ENCODE data around the gene SYT2. TPM values are rescaled to one million over a fixed set of nuclear protein-coding genes. Genes with fewer than 3 reads are reported as not detected.
"Not testable (repeated sequence)": the region's sequence is repeated elsewhere in the genome, so short reads cannot be mapped to it uniquely, and the experiment has no call there.

Gene SYT2
- total and polyA plus RNA-seq, 3 donors from 2014 or later = 2.0 to 7.2 (median 2.1) TPM

DNA sequence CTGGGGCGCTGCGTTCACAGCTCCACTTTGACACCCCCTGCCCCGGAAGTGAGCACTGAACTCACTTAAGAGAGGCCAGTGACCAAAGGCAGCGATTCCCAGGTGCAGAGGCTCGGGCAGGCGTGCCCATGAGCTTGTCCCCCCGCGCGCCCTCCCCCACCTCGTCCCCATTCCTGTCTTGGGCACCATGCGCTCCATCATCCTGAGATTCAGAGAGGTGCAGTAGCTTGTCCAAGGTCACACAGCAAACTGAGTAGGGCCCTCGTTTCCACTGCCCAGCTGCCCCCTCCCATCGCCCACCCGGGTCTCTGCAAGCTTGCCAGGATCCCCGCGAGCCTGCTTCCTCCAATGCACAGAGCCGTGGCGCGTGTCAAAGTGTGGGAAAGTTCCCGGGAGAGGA lies 68.0 kb downstream of the SYT2 start:
- TF ChIP-seq POLR2A (IDR thresholded peaks at IDR 0.05) = no peak
- TF ChIP-seq, protein P1, sequence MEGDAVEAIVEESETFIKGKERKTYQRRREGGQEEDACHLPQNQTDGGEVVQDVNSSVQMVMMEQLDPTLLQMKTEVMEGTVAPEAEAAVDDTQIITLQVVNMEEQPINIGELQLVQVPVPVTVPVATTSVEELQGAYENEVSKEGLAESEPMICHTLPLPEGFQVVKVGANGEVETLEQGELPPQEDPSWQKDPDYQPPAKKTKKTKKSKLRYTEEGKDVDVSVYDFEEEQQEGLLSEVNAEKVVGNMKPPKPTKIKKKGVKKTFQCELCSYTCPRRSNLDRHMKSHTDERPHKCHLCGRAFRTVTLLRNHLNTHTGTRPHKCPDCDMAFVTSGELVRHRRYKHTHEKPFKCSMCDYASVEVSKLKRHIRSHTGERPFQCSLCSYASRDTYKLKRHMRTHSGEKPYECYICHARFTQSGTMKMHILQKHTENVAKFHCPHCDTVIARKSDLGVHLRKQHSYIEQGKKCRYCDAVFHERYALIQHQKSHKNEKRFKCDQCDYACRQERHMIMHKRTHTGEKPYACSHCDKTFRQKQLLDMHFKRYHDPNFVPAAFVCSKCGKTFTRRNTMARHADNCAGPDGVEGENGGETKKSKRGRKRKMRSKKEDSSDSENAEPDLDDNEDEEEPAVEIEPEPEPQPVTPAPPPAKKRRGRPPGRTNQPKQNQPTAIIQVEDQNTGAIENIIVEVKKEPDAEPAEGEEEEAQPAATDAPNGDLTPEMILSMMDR (IDR thresholded peaks at IDR 0.05) = no peak
- H3K4me1 ChIP-seq = peaks cover 21% of the 10 kb centered on the region
- H3K9me3 ChIP-seq = no peaks in the 10 kb centered on the region
- intact Hi-C loops (cut with DNase I; ENCODE audit: low total_unique reads) = no loop called here
- H3K27me3 ChIP-seq = no peaks in the 10 kb centered on the region
- no peak for DNase-seq
- H3K27ac ChIP-seq = no peak overlapping the region
- WGBS, 2 donors = 38 to 58% methylated on average over 9 to 20 of the region's 20 CpGs
- peak overlapping the region in 1 of 2 donors; percentile 48 for H3K4me3 ChIP-seq
- H3K36me3 ChIP-seq (ENCODE audit: low read depth, missing control alignments) = no peaks in the 10 kb centered on the region

DNA sequence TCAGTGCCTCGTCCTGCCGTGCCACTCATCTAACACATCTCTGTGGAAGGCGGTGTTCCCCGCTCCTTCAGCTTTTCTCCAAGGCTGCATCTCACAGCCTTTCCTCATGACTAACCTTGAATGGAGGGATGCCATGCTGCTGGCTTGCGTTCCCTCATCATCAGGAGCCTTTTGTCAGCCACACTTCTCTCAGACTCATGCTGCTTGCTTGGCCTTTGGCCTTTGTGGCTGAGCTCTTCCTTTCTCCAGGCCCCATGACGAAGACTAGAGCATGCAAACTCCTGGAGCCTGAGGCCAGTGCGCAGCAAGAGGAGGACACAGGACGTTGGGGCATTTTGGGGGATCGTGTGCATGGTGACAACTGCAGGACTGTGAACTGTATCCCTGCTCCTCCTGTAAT lies 70.8 kb downstream of the SYT2 start:
- H3K9me3 ChIP-seq = no peaks in the 10 kb centered on the region
- DNase-seq = no peak
- intact Hi-C loops (cut with DNase I; ENCODE audit: low total_unique reads) = no loop called here
- no peaks in the 10 kb centered on the region for H3K27me3 ChIP-seq
- H3K4me1 ChIP-seq = peaks cover 19% of the 10 kb centered on the region
- H3K4me3 ChIP-seq = no peak overlapping the region
- TF ChIP-seq, protein P1 (IDR thresholded peaks at IDR 0.05) = no peak
- no peak for TF ChIP-seq POLR2A (IDR thresholded peaks at IDR 0.05)
- no peak overlapping the region for H3K27ac ChIP-seq
- no peaks in the 10 kb centered on the region for H3K36me3 ChIP-seq (ENCODE audit: low read depth, missing control alignments)
- WGBS, 2 donors = 85 to 91% methylated on average over 9 of the region's 9 CpGs

DNA sequence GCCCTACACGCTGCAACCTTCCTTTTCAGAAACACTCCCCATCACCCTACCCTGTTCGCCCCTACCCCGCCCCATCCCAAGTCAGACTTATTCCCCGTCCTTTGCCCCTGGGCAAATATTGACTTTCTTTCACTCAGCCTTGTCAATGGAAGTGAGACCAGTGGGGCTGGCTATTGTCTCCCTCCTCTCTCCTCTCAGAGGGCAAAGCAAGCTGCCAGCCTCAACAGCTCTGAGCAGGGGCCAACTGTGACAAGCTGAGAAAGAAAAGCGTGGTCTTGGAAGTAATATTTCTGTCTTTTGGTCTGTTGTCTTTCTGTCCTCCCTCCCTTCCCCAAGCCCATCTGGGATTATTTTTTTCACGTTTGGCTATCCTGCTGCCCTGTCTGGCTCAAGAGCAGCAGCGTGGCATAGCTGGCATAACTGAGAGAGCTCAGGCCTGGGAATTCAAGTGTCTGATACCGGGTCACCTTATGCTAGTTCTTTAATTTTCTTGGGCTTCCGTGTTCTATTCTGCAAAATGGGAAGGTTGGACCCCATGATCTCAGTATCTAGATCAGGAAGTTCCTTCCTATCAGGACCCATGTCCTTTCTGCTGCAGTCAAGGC lies 71.5 kb downstream of the SYT2 start:
- H3K9me3 ChIP-seq; intact Hi-C loops (cut with DNase I; ENCODE audit: low total_unique reads); H3K36me3 ChIP-seq (ENCODE audit: low read depth, missing control alignments); H3K27me3 ChIP-seq; H3K4me3 ChIP-seq; H3K27ac ChIP-seq; DNase-seq: not testable (repeated sequence)
- peaks cover 12% of the 10 kb centered on the region for H3K4me1 ChIP-seq
- WGBS, 2 donors = 80 to 86% methylated on average over 9 of the region's 9 CpGs

DNA sequence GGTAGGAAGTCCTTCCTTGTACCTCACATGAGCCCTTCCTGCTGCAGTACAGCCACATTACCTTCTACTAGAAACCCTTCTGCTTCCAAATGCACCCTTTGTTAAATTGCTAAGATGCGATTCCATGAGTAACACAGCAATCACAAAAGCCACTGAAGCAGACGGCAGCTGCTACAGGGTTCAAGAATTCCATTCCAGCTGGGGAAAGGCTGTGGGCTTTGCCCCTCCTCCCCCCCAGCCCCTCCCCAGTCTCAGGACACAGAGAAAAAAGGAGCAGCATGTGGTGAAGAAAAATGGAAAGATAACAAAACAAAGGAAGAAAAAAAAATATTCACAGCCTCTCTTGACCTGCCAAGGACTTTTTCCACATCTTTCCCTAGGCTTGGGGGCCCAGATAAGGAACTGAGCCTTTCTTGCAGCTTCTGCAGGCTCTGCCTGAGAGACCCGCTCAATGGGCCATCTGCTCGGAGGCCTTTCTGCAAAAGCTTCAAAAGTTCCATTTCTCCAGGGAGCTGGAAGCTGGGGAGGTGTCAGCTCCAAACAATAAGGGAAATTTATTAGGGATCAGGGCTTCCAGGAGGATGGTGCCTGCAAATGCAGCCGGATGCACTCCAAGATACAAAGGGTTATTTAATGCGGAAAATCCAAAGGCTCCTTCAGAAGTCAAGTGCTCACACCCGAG lies 72.1 kb downstream of the SYT2 start:
- Histone ChIP-seq H3K27me3 (no peaks in the 10 kb centered on the region), H3K4me3 (no peak overlapping the region), H3K4me1 (peaks cover 6% of the 10 kb centered on the region), H3K27ac (no peak overlapping the region), H3K9me3 (no peaks in the 10 kb centered on the region), H3K36me3 (ENCODE audit: low read depth, missing control alignments) (no peaks in the 10 kb centered on the region)
- intact Hi-C loops (cut with DNase I; ENCODE audit: low total_unique reads) = no loop called here
- no peak for TF ChIP-seq POLR2A (IDR thresholded peaks at IDR 0.05)
- TF ChIP-seq, protein P1 (IDR thresholded peaks at IDR 0.05) = no peak
- no peak for DNase-seq
- 71 to 84% methylated on average over 7 of the region's 7 CpGs for WGBS, 2 donors

DNA sequence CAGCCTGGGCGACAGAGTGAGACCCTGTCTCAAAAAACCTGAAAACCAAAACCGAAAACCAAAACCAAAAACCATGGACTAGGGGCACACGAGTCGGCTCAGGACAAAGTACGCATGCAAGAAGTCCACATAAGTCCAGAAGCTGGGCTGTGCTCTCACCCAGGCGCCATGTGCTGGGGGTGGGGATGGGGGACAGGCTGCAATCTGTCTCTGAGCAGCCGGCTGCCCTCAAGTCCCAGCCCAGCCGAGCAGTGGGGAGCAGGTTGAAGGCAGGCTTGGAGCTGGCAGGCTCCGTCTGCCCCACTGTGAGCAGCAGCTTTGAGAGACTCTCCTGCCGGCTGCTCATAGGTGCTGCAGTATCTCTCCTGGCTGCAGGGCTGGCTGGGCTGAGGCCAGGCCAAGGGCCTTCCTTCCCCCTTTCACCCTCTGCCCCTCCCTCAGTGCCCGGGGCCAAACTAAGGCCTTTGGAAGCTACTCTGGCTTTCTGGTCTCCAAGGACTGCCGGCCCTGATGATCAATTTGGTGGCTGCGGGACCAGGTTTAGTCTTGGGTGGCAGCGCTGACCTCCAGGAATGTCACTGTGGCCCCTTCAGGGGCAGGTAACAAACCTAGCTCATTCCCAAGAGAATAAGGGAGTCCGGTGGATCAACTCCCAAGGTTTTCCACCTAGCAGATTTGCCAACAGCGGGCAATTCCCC lies 72.8 kb downstream of the SYT2 start:
- 81 to 84% methylated on average over 13 to 16 of the region's 16 CpGs for WGBS, 2 donors

DNA sequence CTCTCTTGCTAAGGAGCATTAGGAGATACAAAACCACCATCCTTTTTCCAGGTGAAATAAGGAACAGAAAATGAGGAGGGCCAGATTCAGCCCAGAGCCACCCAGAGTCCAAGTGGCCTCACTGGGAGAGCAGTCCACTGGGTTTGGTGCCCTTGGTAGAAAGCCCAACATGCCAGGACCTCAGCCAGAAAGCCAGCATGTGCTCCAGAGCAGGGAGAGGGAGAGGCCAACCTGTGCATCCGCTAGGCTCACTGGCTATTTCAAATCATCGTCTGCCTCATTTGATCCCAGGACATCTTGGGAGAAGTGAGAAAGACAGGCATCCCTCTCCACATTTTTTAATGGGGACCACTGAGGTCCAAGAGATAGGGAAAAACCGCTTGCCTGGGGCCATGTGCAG lies 74.1 kb downstream of the SYT2 start:
- H3K4me3 ChIP-seq; H3K27me3 ChIP-seq; H3K4me1 ChIP-seq; H3K27ac ChIP-seq; H3K36me3 ChIP-seq (ENCODE audit: low read depth, missing control alignments); intact Hi-C loops (cut with DNase I; ENCODE audit: low total_unique reads); DNase-seq; H3K9me3 ChIP-seq: not testable (repeated sequence)
- WGBS, 2 donors = 59 to 66% methylated on average over 3 of the region's 3 CpGs

More for the DNA sequence above, 72.8 kb downstream of the SYT2 start:
- H3K4me3 ChIP-seq; intact Hi-C loops (cut with DNase I; ENCODE audit: low total_unique reads); H3K4me1 ChIP-seq; H3K9me3 ChIP-seq; H3K36me3 ChIP-seq (ENCODE audit: low read depth, missing control alignments); H3K27ac ChIP-seq; DNase-seq; H3K27me3 ChIP-seq: not testable (repeated sequence)
